ENCODE data around the gene PTPRU.

The PTPRU gene

DNA sequence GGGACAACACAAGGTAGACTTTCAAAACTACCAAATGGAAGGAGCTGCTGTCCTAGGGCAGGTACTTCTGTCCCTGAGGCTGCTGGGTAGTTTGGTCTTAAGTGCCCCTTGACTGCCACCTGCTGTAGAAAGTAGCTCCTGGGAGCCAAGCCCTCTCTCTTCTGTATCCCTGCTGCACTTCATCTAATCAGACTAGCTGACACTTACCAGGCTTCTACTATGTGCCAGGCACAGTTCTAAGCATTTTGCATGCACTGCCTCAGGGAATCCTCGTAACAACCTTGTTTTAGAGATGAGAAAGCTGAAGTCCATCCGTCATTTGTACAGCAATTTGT lies 38.8 kb upstream of the PTPRU start:
- TF ChIP-seq, protein P1, sequence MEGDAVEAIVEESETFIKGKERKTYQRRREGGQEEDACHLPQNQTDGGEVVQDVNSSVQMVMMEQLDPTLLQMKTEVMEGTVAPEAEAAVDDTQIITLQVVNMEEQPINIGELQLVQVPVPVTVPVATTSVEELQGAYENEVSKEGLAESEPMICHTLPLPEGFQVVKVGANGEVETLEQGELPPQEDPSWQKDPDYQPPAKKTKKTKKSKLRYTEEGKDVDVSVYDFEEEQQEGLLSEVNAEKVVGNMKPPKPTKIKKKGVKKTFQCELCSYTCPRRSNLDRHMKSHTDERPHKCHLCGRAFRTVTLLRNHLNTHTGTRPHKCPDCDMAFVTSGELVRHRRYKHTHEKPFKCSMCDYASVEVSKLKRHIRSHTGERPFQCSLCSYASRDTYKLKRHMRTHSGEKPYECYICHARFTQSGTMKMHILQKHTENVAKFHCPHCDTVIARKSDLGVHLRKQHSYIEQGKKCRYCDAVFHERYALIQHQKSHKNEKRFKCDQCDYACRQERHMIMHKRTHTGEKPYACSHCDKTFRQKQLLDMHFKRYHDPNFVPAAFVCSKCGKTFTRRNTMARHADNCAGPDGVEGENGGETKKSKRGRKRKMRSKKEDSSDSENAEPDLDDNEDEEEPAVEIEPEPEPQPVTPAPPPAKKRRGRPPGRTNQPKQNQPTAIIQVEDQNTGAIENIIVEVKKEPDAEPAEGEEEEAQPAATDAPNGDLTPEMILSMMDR (IDR thresholded peaks at IDR 0.05; ENCODE audit: extremely low read depth, missing control alignments): no peak
- peak; percentile 28 for DNase-seq (ENCODE audit: low spot score)

- no peak for DNase-seq (ENCODE audit: low spot score)
- TF ChIP-seq, protein P1 (IDR thresholded peaks at IDR 0.05; ENCODE audit: extremely low read depth, missing control alignments): no peak
These were observed 38.3 kb upstream of the PTPRU start for GRCh38 chr1:29197993-29198392.

DNA sequence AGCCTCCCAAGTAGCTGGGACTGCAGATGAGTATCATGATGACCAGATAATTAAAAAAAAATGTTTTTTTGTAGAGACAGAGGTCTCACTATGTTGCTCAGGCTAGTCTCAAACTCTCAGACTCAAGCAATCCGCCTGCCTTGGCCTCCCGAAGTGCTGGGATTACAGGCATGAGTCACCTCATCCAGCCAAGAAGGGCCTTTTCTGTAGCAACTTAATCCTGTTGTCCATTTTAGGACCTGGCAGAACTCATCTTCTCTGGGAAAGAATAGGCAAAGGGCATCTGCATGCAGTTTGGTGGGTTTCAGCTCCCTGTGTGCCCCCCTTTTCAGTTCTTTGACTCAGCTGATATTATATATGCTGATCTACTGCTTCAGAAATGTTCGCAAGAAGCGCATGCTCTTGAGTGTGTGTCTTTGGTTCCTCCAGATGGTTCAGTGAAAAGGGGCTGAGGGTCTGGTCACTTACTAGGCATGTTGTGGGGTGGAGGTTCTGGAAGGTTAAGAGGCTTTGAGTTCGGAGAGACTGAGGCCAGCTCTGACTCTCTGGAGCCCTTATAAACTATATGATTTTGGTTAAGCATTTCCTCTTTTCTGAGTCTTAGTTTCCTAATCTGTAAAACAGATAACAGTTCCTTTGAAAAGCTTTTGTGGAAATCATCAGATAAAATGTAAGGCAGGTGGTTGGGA lies 35.3 kb upstream of the PTPRU start:
- DNase-seq (ENCODE audit: low spot score): no peak
- TF ChIP-seq, protein P1 (IDR thresholded peaks at IDR 0.05; ENCODE audit: extremely low read depth, missing control alignments): no peak

- TF ChIP-seq, protein P1 (IDR thresholded peaks at IDR 0.05; ENCODE audit: extremely low read depth, missing control alignments): no peak
- no peak for DNase-seq (ENCODE audit: low spot score)
These were observed 34.7 kb upstream of the PTPRU start for GRCh38 chr1:29201595-29202051.

DNA sequence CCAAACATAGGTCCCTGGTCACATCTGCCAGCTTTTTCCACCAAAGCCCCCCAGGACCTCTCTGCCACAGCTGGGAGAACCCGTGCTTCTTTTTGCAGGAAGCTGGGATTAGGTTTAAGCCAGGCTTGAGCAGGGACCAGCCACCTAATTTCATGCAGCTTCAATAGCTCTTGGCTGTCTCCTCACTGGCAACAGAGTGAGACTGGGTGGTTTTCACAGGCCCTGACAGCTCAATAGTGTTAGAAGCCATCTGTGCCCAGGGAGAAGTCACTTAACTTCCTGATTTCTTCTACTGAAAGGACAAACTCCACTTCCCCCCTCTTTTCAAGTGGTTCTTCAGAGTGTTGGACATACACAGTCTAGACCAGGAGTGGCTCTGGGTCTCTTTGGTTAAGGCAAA lies 34.3 kb upstream of the PTPRU start:
- TF ChIP-seq, protein P1 (IDR thresholded peaks at IDR 0.05; ENCODE audit: extremely low read depth, missing control alignments): no peak
- DNase-seq (ENCODE audit: low spot score): no peak

GRCh38 chr1:29202584-29203340 lies 33.6 kb upstream of the PTPRU start:
- TF ChIP-seq, protein P1 (IDR thresholded peaks at IDR 0.05; ENCODE audit: extremely low read depth, missing control alignments): peak; percentile 96
- DNase-seq (ENCODE audit: low spot score): peak; percentile 85

GRCh38 chr1:29208442-29208841 lies 27.9 kb upstream of the PTPRU start:
- DNase-seq (ENCODE audit: low spot score): no peak
- TF ChIP-seq, protein P1 (IDR thresholded peaks at IDR 0.05; ENCODE audit: extremely low read depth, missing control alignments): no peak
